Renal cortical epithelial cell (primary cell): Measurements from ENCODE around the gene ACTMAP. TPM values are rescaled to one million over a fixed set of nuclear protein-coding genes. Genes with fewer than 3 reads are reported as not detected.
A peak's percentile ranks its signal among the peaks of the same experiment; 100 is the strongest.
"Not testable (repeated sequence)": the region's sequence is repeated elsewhere in the genome, so short reads cannot be mapped to it uniquely, and the experiment has no call there.

Experiments used
- DNase-seq: peaks from one replicate; pipeline ENCODE4 v3.0.0-alpha.2; 2011; ENCODE audit warnings: low read depth
- total RNA-seq: library from RNA; depleted of rRNA; stranded (reverse); fragments of >200 nt; gene quantifications from 2 replicates; pipeline ENCODE4 v1.2.3, GENCODE V29; 2014

ACTMAP gene
- total RNA-seq, 1 donor from 2014 or later: 4.5 TPM

- no peak for DNase-seq
Measured at GRCh38 chr19:40743926-40744325, 6.4 kb downstream of the ACTMAP start.

- DNase-seq: no peak
Measured at GRCh38 chr19:40742886-40743285, 7.4 kb downstream of the ACTMAP start.

- DNase-seq: no peak
Measured at GRCh38 chr19:40742477-40742876, 7.8 kb downstream of the ACTMAP start.

- no peak for DNase-seq
Measured at GRCh38 chr19:40741527-40742390, 8.5 kb downstream of the ACTMAP start.

- no peak for DNase-seq
Measured at GRCh38 chr19:40740747-40741146, 9.5 kb downstream of the ACTMAP start.

- DNase-seq: no peak
Measured at GRCh38 chr19:40739871-40740703, 10.2 kb downstream of the ACTMAP start.

GRCh38 chr19:40739030-40739839 is 11.0 kb downstream of the ACTMAP start:
- DNase-seq: no peak

GRCh38 chr19:40737102-40737644 is 13.1 kb downstream of the ACTMAP start:
- DNase-seq: no peak

GRCh38 chr19:40736661-40737060 is 13.6 kb downstream of the ACTMAP start:
- no peak for DNase-seq

- no peak for DNase-seq
Measured at GRCh38 chr19:40735013-40735771, 15.1 kb downstream of the ACTMAP start.

GRCh38 chr19:40733149-40733548 is 17.1 kb downstream of the ACTMAP start:
- no peak for DNase-seq

- DNase-seq: not testable (repeated sequence)
Measured at GRCh38 chr19:40732304-40732703, 18.0 kb downstream of the ACTMAP start.

- not testable (repeated sequence) for DNase-seq
Measured at GRCh38 chr19:40730065-40730464, 20.2 kb downstream of the ACTMAP start.

- no peak for DNase-seq
Measured at GRCh38 chr19:40726279-40726678, 24.0 kb downstream of the ACTMAP start.

GRCh38 chr19:40724855-40725254 is 25.4 kb downstream of the ACTMAP start:
- no peak for DNase-seq

- DNase-seq: no peak
Measured at GRCh38 chr19:40724315-40724714, 26.0 kb downstream of the ACTMAP start.

- no peak for DNase-seq
Measured at GRCh38 chr19:40723661-40724254, 26.5 kb downstream of the ACTMAP start.

- peak; percentile 78 for DNase-seq
Measured at GRCh38 chr19:40721936-40722661, 28.2 kb downstream of the ACTMAP start.

- DNase-seq: no peak
Measured at GRCh38 chr19:40721140-40721486, 29.2 kb downstream of the ACTMAP start.

GRCh38 chr19:40719414-40719894 is 30.8 kb downstream of the ACTMAP start:
- DNase-seq: peak; percentile 18
